Pancreas (tissue), 10 donors: Measurements from ENCODE around the gene VSIG10. TPM values are rescaled to one million over a fixed set of nuclear protein-coding genes. Genes with fewer than 3 reads are reported as not detected.

ENCODE experiments used
- ATAC-seq, 4 donors: fragments of 200-7000 bp; cut with Tn5 transposase; one replicate each; pipeline versions ENCODE4 v1.8.0 to v1.9.1; 2020; ENCODE audit warnings: mild to moderate bottlenecking in 4 of 4, moderate library complexity in 4 of 4
- DNase-seq, 6 donors: peaks; one replicate each; pipeline ENCODE4 v3.0.0-alpha.2; 2020
- FAIRE-seq: peaks from 2 replicates; lab custom pipeline; 2012; peaks lifted over from hg19 to GRCh38; lab: Jason Lieb, UNC
- H3K27ac ChIP-seq, 4 donors: fragments of 200-600 bp; sonication (generic); 1 replicate in 3 of 4; 2 replicates in 1 of 4; pipeline versions ENCODE4 v1.5.0 to v1.8.0; 2020
- H3K27me3 ChIP-seq, 4 donors: fragments of 200-600 bp; one replicate each; pipeline ENCODE4 v1.8.0; 2021
- H3K36me3 ChIP-seq, 3 donors: fragments of 200-600 bp; sonication (generic) in 1 of 3; one replicate each; pipeline versions ENCODE4 v1.5.0 to v1.8.0; 2020 to 2021
- H3K4me1 ChIP-seq, 3 donors: fragments of 200-600 bp; one replicate each; pipeline ENCODE4 v1.8.0; 2021
- H3K4me3 ChIP-seq, 4 donors: fragments of 200-600 bp; sonication (generic) in 2 of 4; one replicate each; pipeline versions ENCODE4 v1.5.0 to v1.8.0; 2020 to 2021
- H3K9me3 ChIP-seq, 4 donors: fragments of 200-600 bp; one replicate each; pipeline ENCODE4 v1.8.0; 2021
- CTCF ChIP-seq, 4 donors: fragments of 200-600 bp; sonication (generic) in 3 of 4; IDR thresholded peaks; one replicate each; pipeline versions ENCODE4 v1.5.0 to v1.8.0; 2021; ENCODE audit warnings: antibody characterized with exemption in 4 of 4
- WGBS, 2 donors: extraction: QIAGEN DNeasy Blood & Tissue Kit; methylation state at CpG; one replicate each; pipeline ENCODE4 v1.1.7; 2013; 5-methylcytosine and 5-hydroxymethylcytosine counted together
- intact Hi-C, 3 donors: fragments of 100-400 bp; cut with DNase I; formaldehyde crosslinking; loops; one replicate each; pipeline versions ENCODE4 v1.11.1 to v1.14.2; 2022
- polyA plus RNA-seq, 2 donors: library from polyadenylated mRNA; stranded (reverse); fragments of 200-250 nt; gene quantifications; one replicate each; pipeline ENCODE4 v1.2.3, GENCODE V29; 2013
- total RNA-seq, 6 donors: library from RNA; stranded (reverse); fragmentation: NEBNext Ultra II Directional in 4 of 6; extraction: Animal tissue kit (Norgen Biotek cat#: 25700) in 4 of 6; gene quantifications; one replicate each; pipeline versions ENCODE4 v1.2.1 to v1.2.4, GENCODE V29; 2021 to 2023
- donor health status: healthy with polysubstance abuse.
- donor health status: DM: no; HTN: no; CAD: no; lungs with moderate emphysema.
- donor health status: DM: no; HTN: no; CAD: no.
- donor health status: control.
- donor health status: control.
- donor health status: Bipolar disorder and iron deficiency.
- donor health status: DM: yes; HTN: yes; CAD: no.
- donor health status: DM: no; HTN: no; CAD: no.
- donor health status: DM: no; HTN: no; CAD: no.
- donor health status: DM: yes; HTN: yes; CAD: no.

The VSIG10 gene
- total and polyA plus RNA-seq, 8 donors: 11.3 to 34.4 (median 15.8) TPM

GRCh38 chr12:118125743-118126118 lies 21.9 kb upstream of the VSIG10 start:
- DNase-seq: no peak

GRCh38 chr12:118124333-118124874 lies 20.6 kb upstream of the VSIG10 start:
- Histone ChIP-seq H3K4me3 (no peak overlapping the region), H3K9me3 (no peaks in the 10 kb centered on the region), H3K27ac (peak overlapping the region in 3 of 4 donors; percentile 13 to 90 (median 85)), H3K27me3 (no peaks in the 10 kb centered on the region), H3K4me1 (peaks cover 16 to 37% (median 25%) of the 10 kb centered on the region in 3 donors), H3K36me3 (no peaks in the 10 kb centered on the region)
- ATAC-seq: peak; percentile 22 to 51 (median 28)
- DNase-seq: no peak
- FAIRE-seq: no peak
- intact Hi-C loops: loop anchor here in 1 of 3 donors (10.0 kb wide), 1 partner anchor 250 kb away; the partner anchor contains the start of genes SUDS3 and TAOK3
- WGBS, 2 donors: 29 to 39% methylated on average over 5 of the region's 5 CpGs
- no peak for TF ChIP-seq CTCF (IDR thresholded peaks at IDR 0.05)

More at GRCh38 chr12:118125743-118126118, 21.9 kb upstream of the VSIG10 start:
- Histone ChIP-seq H3K4me1 (peaks cover 16 to 33% (median 25%) of the 10 kb centered on the region in 3 donors), H3K4me3 (no peak overlapping the region), H3K36me3 (no peaks in the 10 kb centered on the region), H3K27ac (peak overlapping the region; percentile 74 to 90 (median 80)), H3K27me3 (no peaks in the 10 kb centered on the region), H3K9me3 (no peaks in the 10 kb centered on the region)
- no peak for FAIRE-seq
- no peak for TF ChIP-seq CTCF (IDR thresholded peaks at IDR 0.05)
- peak in 2 of 4 donors; percentile 0 to 4 for ATAC-seq
- intact Hi-C loops: loop anchor here in 1 of 3 donors (10.0 kb wide), 1 partner anchor 249 kb away; the partner anchor contains the start of genes SUDS3 and TAOK3
- 91 to 92% methylated on average over 4 of the region's 4 CpGs for WGBS, 2 donors

- FAIRE-seq (no peak), ATAC-seq (no peak), DNase-seq (peak in 1 of 6 donors; percentile 13)
- Histone ChIP-seq H3K4me3 (no peak overlapping the region), H3K27ac (no peak overlapping the region), H3K27me3 (no peaks in the 10 kb centered on the region), H3K36me3 (no peaks in the 10 kb centered on the region), H3K4me1 (peaks cover 16 to 37% (median 25%) of the 10 kb centered on the region in 3 donors), H3K9me3 (no peaks in the 10 kb centered on the region)
- intact Hi-C loops: loop anchor here in 1 of 3 donors (10.0 kb wide), 1 partner anchor 253 kb away; the partner anchor contains the start of genes SUDS3 and TAOK3
- TF ChIP-seq CTCF (IDR thresholded peaks at IDR 0.05): no peak
- WGBS, 2 donors: 96 to 99% methylated on average over 6 of the region's 6 CpGs
Measured at GRCh38 chr12:118122264-118122663, 18.5 kb upstream of the VSIG10 start.

GRCh38 chr12:118120579-118121363 lies 17.0 kb upstream of the VSIG10 start:
- peak; percentile 68 to 86 (median 78) for DNase-seq
- Histone ChIP-seq H3K27ac (peak overlapping the region in 3 of 4 donors; percentile 39 to 77 (median 65)), H3K27me3 (no peaks in the 10 kb centered on the region), H3K4me1 (peaks cover 13 to 28% (median 13%) of the 10 kb centered on the region in 3 donors), H3K9me3 (no peaks in the 10 kb centered on the region), H3K36me3 (no peaks in the 10 kb centered on the region), H3K4me3 (no peak overlapping the region)
- no peak for FAIRE-seq
- peak; percentile 75 to 89 (median 88) for ATAC-seq
- TF ChIP-seq CTCF (IDR thresholded peaks at IDR 0.05): peak; percentile 53 to 73 (median 68)
- 6 to 9% methylated on average over 8 of the region's 8 CpGs for WGBS, 2 donors
- intact Hi-C loops: loop anchor here in 1 of 3 donors (10.0 kb wide), 1 partner anchor 254 kb away; the partner anchor contains the start of genes SUDS3 and TAOK3
